ENCODE measurements around the gene CCDC136. TPM values are rescaled to one million over a fixed set of nuclear protein-coding genes. Genes with fewer than 3 reads are reported as not detected.

The CCDC136 gene
- 11.1 TPM for total RNA-seq (2021; ENCODE audit: unreplicated experiment)
- 7.8 and 8.8 TPM in 2 replicates for polyA plus RNA-seq (2012)
- percentile 48 among the genes with signal in this experiment for Bru-seq, nascent RNA
- percentile 55 among the genes with signal in this experiment for BruChase-seq, experiment 1, labeled RNA remaining after a 6-hour chase
- percentile 62 among the genes with signal in this experiment for BruChase-seq, experiment 2, labeled RNA remaining after a 2-hour chase
- long read RNA-seq, partial matches to known transcripts: 2 of 10 reads
- long read RNA-seq, other reads (novel, unspliced or antisense): 8 of 10 reads

- no peaks in the 10 kb centered on the region for H3K9me3 ChIP-seq (ENCODE audit: control insufficient read depth in 1 of 2, insufficient read depth in 1 of 2, low read depth in 1 of 2, low read length in 2 of 2)
- H4K20me1 ChIP-seq (ENCODE audit: insufficient read depth): no peaks in the 10 kb centered on the region
- POLR2A ChIA-PET: no interaction called here
- H3K4me2 ChIP-seq (ENCODE audit: low read length): peak within 1 kb of the TSS; percentile 89
- H3K4me3 ChIP-seq (replicated peaks in 1 of 2; ENCODE audit: low read depth in 1 of 2, low read length in 2 of 2): peak within 1 kb of the TSS; percentile 59 to 71
- TF ChIP-seq SIN3A (IDR thresholded peaks at IDR 0.05; ENCODE audit: low read depth) (no peak), ZFX (IDR thresholded peaks at IDR 0.05) (peak; percentile 16; the same call in 1 of the 2 replicates), POLR2AphosphoS5 (IDR thresholded peaks at IDR 0.05; ENCODE audit: low read depth, low read length) (peak; percentile 64)
- CTCF ChIA-PET: interaction anchor here (0.8 kb wide), 2 partner anchors 19 to 92 kb away, joined by 3 read pairs; no protein-coding TSS in a partner anchor
- H3K36me3 ChIP-seq (ENCODE audit: control insufficient read depth in 1 of 2, insufficient read depth in 2 of 2, low read length in 2 of 2): no peaks in the 10 kb centered on the region
- H3K9ac ChIP-seq (ENCODE audit: low read length): peak within 1 kb of the TSS; percentile 55
- H2AFZ ChIP-seq (ENCODE audit: low read depth, low read length, poor library complexity, severe bottlenecking): peak within 1 kb of the TSS; percentile 26
- DNase-seq (ENCODE audit: low read depth, low spot score) (no peak), ATAC-seq (peak; percentile 93)
- no peak within 1 kb of the TSS; the same call in 1 of the 2 replicates for H3K27ac ChIP-seq (ENCODE audit: low read depth, low read length)
- H3K79me2 ChIP-seq (ENCODE audit: insufficient read depth, low read length): no peaks in the 10 kb centered on the region
- RAD21 ChIA-PET (ENCODE audit: low non-redundant PET in 1 of 2, low total read pairs in 2 of 2, uncharacterized antibody in 2 of 2, unreplicated experiment in 2 of 2): no interaction called here
- BruUV-seq (replicated peaks): no TSS peak
- intact Hi-C loops (cut with micrococcal nuclease): no loop called here
- H3K9me2 ChIP-seq (ENCODE audit: insufficient read depth): no peaks in the 10 kb centered on the region
- peaks cover 0 to 6% of the 10 kb centered on the region in 2 experiments; a peak in 1 of 4 replicates for H3K4me1 ChIP-seq (ENCODE audit: control insufficient read depth in 1 of 2, insufficient read depth in 2 of 2, low read length in 2 of 2)
- no peaks in the 10 kb centered on the region for H3K27me3 ChIP-seq (ENCODE audit: insufficient read depth, low read length)
Observed at GRCh38 chr7:128791121-128791971, at the start of gene CCDC136. Gene CCDC136, plus strand, starts transcription at chr7:128791968. Its CDS starts 444 bp downstream, at chr7:128792412.

GRCh38 chr7:128742206-128742605 is 49.6 kb upstream of the CCDC136 start:
- peaks cover 28% of the 10 kb centered on the region; the same call in 1 of the 2 replicates for H4K20me1 ChIP-seq (ENCODE audit: insufficient read depth)
- TF ChIP-seq, protein P1, sequence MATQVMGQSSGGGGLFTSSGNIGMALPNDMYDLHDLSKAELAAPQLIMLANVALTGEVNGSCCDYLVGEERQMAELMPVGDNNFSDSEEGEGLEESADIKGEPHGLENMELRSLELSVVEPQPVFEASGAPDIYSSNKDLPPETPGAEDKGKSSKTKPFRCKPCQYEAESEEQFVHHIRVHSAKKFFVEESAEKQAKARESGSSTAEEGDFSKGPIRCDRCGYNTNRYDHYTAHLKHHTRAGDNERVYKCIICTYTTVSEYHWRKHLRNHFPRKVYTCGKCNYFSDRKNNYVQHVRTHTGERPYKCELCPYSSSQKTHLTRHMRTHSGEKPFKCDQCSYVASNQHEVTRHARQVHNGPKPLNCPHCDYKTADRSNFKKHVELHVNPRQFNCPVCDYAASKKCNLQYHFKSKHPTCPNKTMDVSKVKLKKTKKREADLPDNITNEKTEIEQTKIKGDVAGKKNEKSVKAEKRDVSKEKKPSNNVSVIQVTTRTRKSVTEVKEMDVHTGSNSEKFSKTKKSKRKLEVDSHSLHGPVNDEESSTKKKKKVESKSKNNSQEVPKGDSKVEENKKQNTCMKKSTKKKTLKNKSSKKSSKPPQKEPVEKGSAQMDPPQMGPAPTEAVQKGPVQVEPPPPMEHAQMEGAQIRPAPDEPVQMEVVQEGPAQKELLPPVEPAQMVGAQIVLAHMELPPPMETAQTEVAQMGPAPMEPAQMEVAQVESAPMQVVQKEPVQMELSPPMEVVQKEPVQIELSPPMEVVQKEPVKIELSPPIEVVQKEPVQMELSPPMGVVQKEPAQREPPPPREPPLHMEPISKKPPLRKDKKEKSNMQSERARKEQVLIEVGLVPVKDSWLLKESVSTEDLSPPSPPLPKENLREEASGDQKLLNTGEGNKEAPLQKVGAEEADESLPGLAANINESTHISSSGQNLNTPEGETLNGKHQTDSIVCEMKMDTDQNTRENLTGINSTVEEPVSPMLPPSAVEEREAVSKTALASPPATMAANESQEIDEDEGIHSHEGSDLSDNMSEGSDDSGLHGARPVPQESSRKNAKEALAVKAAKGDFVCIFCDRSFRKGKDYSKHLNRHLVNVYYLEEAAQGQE (IDR thresholded peaks at IDR 0.05; ENCODE audit: low read depth): no peak
- TF ChIP-seq, protein P2, sequence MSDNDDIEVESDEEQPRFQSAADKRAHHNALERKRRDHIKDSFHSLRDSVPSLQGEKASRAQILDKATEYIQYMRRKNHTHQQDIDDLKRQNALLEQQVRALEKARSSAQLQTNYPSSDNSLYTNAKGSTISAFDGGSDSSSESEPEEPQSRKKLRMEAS (IDR thresholded peaks at IDR 0.05): no peak
- no peak for TF ChIP-seq EGR1 (IDR thresholded peaks at IDR 0.05; ENCODE audit: low read depth)
- no peak for TF ChIP-seq SIN3A (IDR thresholded peaks at IDR 0.05; ENCODE audit: low read depth)
- no peak for TF ChIP-seq ELF1 (IDR thresholded peaks at IDR 0.05; ENCODE audit: borderline replicate concordance, low read depth)
- TF ChIP-seq SRF (IDR thresholded peaks at IDR 0.05; ENCODE audit: low read depth): no peak
- TF ChIP-seq JUND (IDR thresholded peaks at IDR 0.05): no peak
- no peak for TF ChIP-seq YY1 (IDR thresholded peaks at IDR 0.05; ENCODE audit: extremely low read depth, insufficient replicate concordance, low read depth, low read length)
- no peak for TF ChIP-seq EZH2phosphoT487 (IDR thresholded peaks at IDR 0.05; ENCODE audit: borderline replicate concordance)
- TF ChIP-seq, protein P3, sequence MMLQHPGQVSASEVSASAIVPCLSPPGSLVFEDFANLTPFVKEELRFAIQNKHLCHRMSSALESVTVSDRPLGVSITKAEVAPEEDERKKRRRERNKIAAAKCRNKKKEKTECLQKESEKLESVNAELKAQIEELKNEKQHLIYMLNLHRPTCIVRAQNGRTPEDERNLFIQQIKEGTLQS (IDR thresholded peaks at IDR 0.05): no peak
- no peak for TF ChIP-seq SP1 (IDR thresholded peaks at IDR 0.05; ENCODE audit: low read depth)
- RAD21 ChIA-PET (ENCODE audit: low non-redundant PET in 1 of 2, low total read pairs in 2 of 2, uncharacterized antibody in 2 of 2, unreplicated experiment in 2 of 2): no interaction called here
- H3K36me3 ChIP-seq (ENCODE audit: control insufficient read depth in 1 of 2, insufficient read depth in 2 of 2, low read length in 2 of 2): no peaks in the 10 kb centered on the region
- intact Hi-C loops (cut with micrococcal nuclease): no loop called here
- no peak overlapping the region for H2AFZ ChIP-seq (ENCODE audit: low read depth, low read length, poor library complexity, severe bottlenecking)
- H3K9ac ChIP-seq (ENCODE audit: low read length): no peak overlapping the region
- no TSS peak for BruUV-seq (replicated peaks)
- H3K9me3 ChIP-seq (ENCODE audit: control insufficient read depth in 1 of 2, insufficient read depth in 1 of 2, low read depth in 1 of 2, low read length in 2 of 2): no peaks in the 10 kb centered on the region
- H3K4me2 ChIP-seq (ENCODE audit: low read length): no peak overlapping the region; the same call in 1 of the 2 replicates
- H3K27ac ChIP-seq (ENCODE audit: low read depth, low read length): no peak overlapping the region
- H3K4me1 ChIP-seq (ENCODE audit: control insufficient read depth in 1 of 2, insufficient read depth in 2 of 2, low read length in 2 of 2): peaks cover 10 to 36% of the 10 kb centered on the region in 2 experiments
- CTCF ChIA-PET: no interaction called here
- no peaks in the 10 kb centered on the region for H3K27me3 ChIP-seq (ENCODE audit: insufficient read depth, low read length)
- H3K79me2 ChIP-seq (ENCODE audit: insufficient read depth, low read length): peaks cover 81% of the 10 kb centered on the region
- H3K9me2 ChIP-seq (ENCODE audit: insufficient read depth): no peaks in the 10 kb centered on the region
- ATAC-seq (no peak), DNase-seq (ENCODE audit: low read depth, low spot score) (no peak)
- POLR2A ChIA-PET: no interaction called here
- H3K4me3 ChIP-seq (replicated peaks in 1 of 2; ENCODE audit: low read depth in 1 of 2, low read length in 2 of 2): no peak overlapping the region
